ENCODE data around the gene ATP6V1C2.
"Not testable (repeated sequence)": the region's sequence is repeated elsewhere in the genome, so short reads cannot be mapped to it uniquely, and the experiment has no call there.

ATP6V1C2 gene

GRCh38 chr2:10771786-10772185 is 50.4 kb downstream of the ATP6V1C2 start:
- no peak for DNase-seq

GRCh38 chr2:10772201-10772867 is 50.9 kb downstream of the ATP6V1C2 start:
- DNase-seq, result no peak

- no peak for DNase-seq
Observed at GRCh38 chr2:10772868-10773215, 51.4 kb downstream of the ATP6V1C2 start.

GRCh38 chr2:10773821-10774341 is 52.5 kb downstream of the ATP6V1C2 start:
- DNase-seq, result no peak

- DNase-seq, result no peak
Observed at GRCh38 chr2:10774394-10774793, 53.0 kb downstream of the ATP6V1C2 start.

GRCh38 chr2:10775021-10775780 is 53.8 kb downstream of the ATP6V1C2 start:
- no peak for DNase-seq

- DNase-seq, result no peak
Observed at GRCh38 chr2:10775831-10776230, 54.4 kb downstream of the ATP6V1C2 start.

GRCh38 chr2:10776231-10776977 is 55.0 kb downstream of the ATP6V1C2 start:
- no peak for DNase-seq

- no peak for DNase-seq
Observed at GRCh38 chr2:10777111-10777841, 55.8 kb downstream of the ATP6V1C2 start.

- DNase-seq, result no peak
Observed at GRCh38 chr2:10777842-10778723, 56.7 kb downstream of the ATP6V1C2 start.

GRCh38 chr2:10778724-10779115 is 57.3 kb downstream of the ATP6V1C2 start:
- no peak for DNase-seq

GRCh38 chr2:10779776-10780490 is 58.5 kb downstream of the ATP6V1C2 start:
- DNase-seq, result no peak

GRCh38 chr2:10780491-10780820 is 59.0 kb downstream of the ATP6V1C2 start:
- no peak for DNase-seq

GRCh38 chr2:10780821-10781220 is 59.4 kb downstream of the ATP6V1C2 start:
- DNase-seq, result not testable (repeated sequence)

GRCh38 chr2:10781746-10782145 is 60.3 kb downstream of the ATP6V1C2 start:
- no peak for DNase-seq

- DNase-seq, result no peak
Observed at GRCh38 chr2:10783421-10783820, 62.0 kb downstream of the ATP6V1C2 start.

GRCh38 chr2:10784719-10785118 is 63.3 kb downstream of the ATP6V1C2 start:
- DNase-seq, result no peak

- DNase-seq, result no peak
Observed at GRCh38 chr2:10785260-10785659, 63.8 kb downstream of the ATP6V1C2 start.

- DNase-seq, result no peak
Observed at GRCh38 chr2:10786240-10786982, 65.0 kb downstream of the ATP6V1C2 start.

GRCh38 chr2:10787176-10787968 is 65.9 kb downstream of the ATP6V1C2 start:
- DNase-seq, result no peak
